ENCODE results near the gene ATF7IP.

The ATF7IP gene

GRCh38 chr12:14460212-14460841 lies 94.8 kb downstream of the ATF7IP start:
- H3K27me3 Mint-ChIP-seq: no peaks in the 10 kb centered on the region
- peaks cover 22% of the 10 kb centered on the region for H3K36me3 Mint-ChIP-seq
- no peaks in the 10 kb centered on the region for H3K9me3 Mint-ChIP-seq (ENCODE audit: low read depth)
- no peak overlapping the region for H3K4me3 Mint-ChIP-seq
- peaks cover 36% of the 10 kb centered on the region for H3K4me1 Mint-ChIP-seq (ENCODE audit: low read depth)
- H3K27ac Mint-ChIP-seq: no peak overlapping the region

GRCh38 chr12:14471497-14471896 lies 106.0 kb downstream of the ATF7IP start:
- peak overlapping the region; percentile 83 for H3K27ac Mint-ChIP-seq
- H3K27me3 Mint-ChIP-seq: no peaks in the 10 kb centered on the region
- H3K36me3 Mint-ChIP-seq: peaks cover 60% of the 10 kb centered on the region
- peak overlapping the region; percentile 38 for H3K4me3 Mint-ChIP-seq
- H3K4me1 Mint-ChIP-seq (ENCODE audit: low read depth): peaks cover 14% of the 10 kb centered on the region
- peaks cover 23% of the 10 kb centered on the region for H3K9me3 Mint-ChIP-seq (ENCODE audit: low read depth)

GRCh38 chr12:14473707-14474287 lies 108.3 kb downstream of the ATF7IP start:
- Mint-ChIP-seq H3K4me1 (ENCODE audit: low read depth) (peaks cover 15% of the 10 kb centered on the region), H3K9me3 (ENCODE audit: low read depth) (peaks cover 23% of the 10 kb centered on the region), H3K27ac (no peak overlapping the region), H3K36me3 (peaks cover 61% of the 10 kb centered on the region), H3K4me3 (no peak overlapping the region), H3K27me3 (no peaks in the 10 kb centered on the region)

DNA sequence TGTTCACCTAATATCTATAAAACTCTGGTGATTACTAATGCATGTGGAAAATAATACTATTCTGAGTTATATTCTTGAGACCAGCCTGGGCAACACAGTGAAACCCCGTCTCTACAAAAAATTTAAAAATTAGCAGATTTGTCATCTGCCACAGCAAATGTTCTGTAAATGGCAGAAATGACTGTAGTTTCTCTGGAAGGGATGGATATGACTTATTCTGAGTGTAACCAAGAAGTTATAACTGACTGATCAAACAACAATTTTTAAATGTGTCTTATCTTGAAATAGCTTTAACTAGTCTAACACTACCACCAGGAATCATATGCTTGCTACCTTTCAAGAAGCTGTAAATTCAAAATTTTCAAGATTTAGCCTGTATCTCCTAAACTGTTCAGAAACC lies 113.5 kb downstream of the ATF7IP start:
- Mint-ChIP-seq H3K4me1 (ENCODE audit: low read depth) (peaks cover 10% of the 10 kb centered on the region), H3K27me3 (no peaks in the 10 kb centered on the region), H3K36me3 (peaks cover 30% of the 10 kb centered on the region), H3K4me3 (no peak overlapping the region), H3K9me3 (ENCODE audit: low read depth) (no peaks in the 10 kb centered on the region), H3K27ac (peak overlapping the region; percentile 37)

DNA sequence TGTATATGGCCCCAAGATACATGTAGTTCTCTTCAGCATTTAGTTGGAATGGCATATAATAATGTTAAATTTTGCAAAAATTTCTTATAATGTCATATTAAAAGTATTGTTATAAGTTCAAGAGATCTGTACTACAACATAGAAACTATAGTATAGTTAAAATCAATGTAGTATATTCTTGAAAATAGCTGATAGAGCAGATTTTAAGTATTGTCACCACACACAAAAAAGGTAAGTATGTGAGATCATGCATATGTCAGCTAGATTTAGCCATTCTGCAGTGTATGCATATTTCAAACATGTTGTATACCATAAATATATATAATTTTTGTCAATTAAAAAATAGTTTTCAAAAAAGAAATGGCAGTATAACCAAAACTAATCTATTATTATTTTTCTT lies 115.7 kb downstream of the ATF7IP start:
- peaks cover 7% of the 10 kb centered on the region for H3K4me1 Mint-ChIP-seq (ENCODE audit: low read depth)
- H3K4me3 Mint-ChIP-seq: no peak overlapping the region
- H3K27ac Mint-ChIP-seq: no peak overlapping the region
- no peaks in the 10 kb centered on the region for H3K27me3 Mint-ChIP-seq
- no peaks in the 10 kb centered on the region for H3K9me3 Mint-ChIP-seq (ENCODE audit: low read depth)
- H3K36me3 Mint-ChIP-seq: peaks cover 28% of the 10 kb centered on the region

DNA sequence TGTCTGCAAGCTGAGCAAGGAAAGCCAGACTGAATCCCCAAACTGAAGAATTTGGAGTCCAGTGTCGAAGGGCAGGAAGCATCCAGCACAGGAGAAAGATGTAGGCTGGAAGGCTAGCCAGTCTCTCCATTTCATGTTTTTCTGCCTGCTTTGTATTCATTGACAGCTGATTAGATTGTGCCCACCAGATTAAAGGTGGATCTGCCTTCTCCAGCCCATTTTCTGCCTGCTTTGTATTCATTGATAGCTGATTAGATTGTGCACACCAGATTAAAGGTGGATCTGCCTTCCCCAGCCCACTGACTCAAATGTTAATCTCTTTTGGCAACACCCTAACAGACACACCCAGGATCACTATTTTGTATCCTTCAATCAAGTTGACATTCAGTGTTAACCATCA lies 116.9 kb downstream of the ATF7IP start:
- H3K4me3 Mint-ChIP-seq: no peak overlapping the region
- peaks cover 7% of the 10 kb centered on the region for H3K4me1 Mint-ChIP-seq (ENCODE audit: low read depth)
- H3K27ac Mint-ChIP-seq: peak overlapping the region; percentile 6
- H3K36me3 Mint-ChIP-seq: peaks cover 31% of the 10 kb centered on the region
- H3K27me3 Mint-ChIP-seq: no peaks in the 10 kb centered on the region
- H3K9me3 Mint-ChIP-seq (ENCODE audit: low read depth): no peaks in the 10 kb centered on the region

DNA sequence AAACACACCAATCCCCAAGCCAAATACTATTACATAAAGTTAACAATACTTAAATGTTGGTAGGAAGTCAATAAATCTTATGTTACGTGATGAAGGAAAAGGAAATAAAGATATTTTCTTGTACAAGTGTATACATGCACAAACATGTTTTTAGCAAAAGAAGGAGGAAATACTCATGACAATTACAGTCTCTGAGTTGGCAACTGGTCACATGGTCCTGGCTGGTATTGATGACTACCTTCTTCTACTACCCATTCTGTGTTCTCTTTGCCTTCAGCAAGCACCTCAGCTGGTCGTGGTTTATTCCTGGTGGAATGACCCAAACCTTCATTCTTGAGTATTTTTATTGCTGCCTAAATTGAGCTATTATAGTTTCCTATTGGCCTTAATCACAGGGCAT lies 117.4 kb downstream of the ATF7IP start:
- H3K4me1 Mint-ChIP-seq (ENCODE audit: low read depth): peaks cover 5% of the 10 kb centered on the region
- no peaks in the 10 kb centered on the region for H3K27me3 Mint-ChIP-seq
- no peak overlapping the region for H3K27ac Mint-ChIP-seq
- no peak overlapping the region for H3K4me3 Mint-ChIP-seq
- H3K36me3 Mint-ChIP-seq: peaks cover 31% of the 10 kb centered on the region
- H3K9me3 Mint-ChIP-seq (ENCODE audit: low read depth): no peaks in the 10 kb centered on the region

- Mint-ChIP-seq H3K36me3 (peaks cover 28% of the 10 kb centered on the region), H3K27me3 (no peaks in the 10 kb centered on the region), H3K9me3 (ENCODE audit: low read depth) (no peaks in the 10 kb centered on the region), H3K4me3 (no peak overlapping the region), H3K27ac (peak overlapping the region; percentile 34), H3K4me1 (ENCODE audit: low read depth) (peaks cover 9% of the 10 kb centered on the region)
Observed at GRCh38 chr12:14495326-14495725, 129.8 kb downstream of the ATF7IP start.

- Mint-ChIP-seq H3K27ac (no peak overlapping the region), H3K4me1 (ENCODE audit: low read depth) (no peaks in the 10 kb centered on the region), H3K36me3 (peaks cover 9% of the 10 kb centered on the region), H3K4me3 (no peak overlapping the region), H3K27me3 (no peaks in the 10 kb centered on the region), H3K9me3 (ENCODE audit: low read depth) (no peaks in the 10 kb centered on the region)
Observed at GRCh38 chr12:14505626-14506596, 140.4 kb downstream of the ATF7IP start.

GRCh38 chr12:14510574-14510973 lies 145.1 kb downstream of the ATF7IP start:
- H3K27ac Mint-ChIP-seq: no peak overlapping the region
- H3K4me3 Mint-ChIP-seq: no peak overlapping the region
- no peaks in the 10 kb centered on the region for H3K27me3 Mint-ChIP-seq
- no peaks in the 10 kb centered on the region for H3K9me3 Mint-ChIP-seq (ENCODE audit: low read depth)
- no peaks in the 10 kb centered on the region for H3K4me1 Mint-ChIP-seq (ENCODE audit: low read depth)
- H3K36me3 Mint-ChIP-seq: no peaks in the 10 kb centered on the region

GRCh38 chr12:14514154-14514842 lies 148.8 kb downstream of the ATF7IP start:
- Mint-ChIP-seq H3K9me3 (ENCODE audit: low read depth) (no peaks in the 10 kb centered on the region), H3K27me3 (peaks cover 3% of the 10 kb centered on the region), H3K27ac (no peak overlapping the region), H3K36me3 (no peaks in the 10 kb centered on the region), H3K4me3 (no peak overlapping the region), H3K4me1 (ENCODE audit: low read depth) (no peaks in the 10 kb centered on the region)

- peaks cover 3% of the 10 kb centered on the region for H3K27me3 Mint-ChIP-seq
- H3K27ac Mint-ChIP-seq: no peak overlapping the region
Observed at GRCh38 chr12:14514946-14515345, 149.5 kb downstream of the ATF7IP start.

GRCh38 chr12:14521822-14522221 lies 156.3 kb downstream of the ATF7IP start:
- Mint-ChIP-seq H3K27me3 (no peaks in the 10 kb centered on the region), H3K27ac (no peak overlapping the region), H3K9me3 (ENCODE audit: low read depth) (peaks cover 32% of the 10 kb centered on the region), H3K4me1 (ENCODE audit: low read depth) (no peaks in the 10 kb centered on the region), H3K36me3 (peaks cover 10% of the 10 kb centered on the region), H3K4me3 (no peak overlapping the region)

More at GRCh38 chr12:14514946-14515345, 149.5 kb downstream of the ATF7IP start:
- Mint-ChIP-seq H3K36me3 (no peaks in the 10 kb centered on the region), H3K4me1 (ENCODE audit: low read depth) (no peaks in the 10 kb centered on the region), H3K9me3 (ENCODE audit: low read depth) (no peaks in the 10 kb centered on the region), H3K4me3 (no peak overlapping the region)

GRCh38 chr12:14525964-14526363 lies 160.5 kb downstream of the ATF7IP start:
- no peaks in the 10 kb centered on the region for H3K4me1 Mint-ChIP-seq (ENCODE audit: low read depth)
- no peak overlapping the region for H3K4me3 Mint-ChIP-seq
- no peaks in the 10 kb centered on the region for H3K27me3 Mint-ChIP-seq
- H3K36me3 Mint-ChIP-seq: peaks cover 10% of the 10 kb centered on the region
- H3K27ac Mint-ChIP-seq: no peak overlapping the region
- peaks cover 31% of the 10 kb centered on the region for H3K9me3 Mint-ChIP-seq (ENCODE audit: low read depth)

GRCh38 chr12:14532152-14532551 lies 166.7 kb downstream of the ATF7IP start:
- Mint-ChIP-seq H3K27ac (no peak overlapping the region), H3K27me3 (no peaks in the 10 kb centered on the region), H3K9me3 (ENCODE audit: low read depth) (no peaks in the 10 kb centered on the region), H3K4me1 (ENCODE audit: low read depth) (no peaks in the 10 kb centered on the region), H3K4me3 (no peak overlapping the region), H3K36me3 (no peaks in the 10 kb centered on the region)
